Karpas-422 (cell line): ENCODE results near the gene MASP2. TPM values are rescaled to one million over a fixed set of nuclear protein-coding genes. Genes with fewer than 3 reads are reported as not detected.
A peak's percentile ranks its signal among the peaks of the same experiment; 100 is the strongest.
"Not testable (repeated sequence)": the region's sequence is repeated elsewhere in the genome, so short reads cannot be mapped to it uniquely, and the experiment has no call there.

ENCODE experiments used
- DNase-seq: peaks from one replicate; pipeline ENCODE4 v3.0.0-alpha.2; 2015
- H2AFZ ChIP-seq: fragments of 200-600 bp; sonication (generic); 2 replicates; pipeline ENCODE4 v1.6.1; 2014; ENCODE audit warnings: antibody characterized with exemption, low read length, mixed read lengths
- H3K27ac ChIP-seq: fragments of 200-600 bp; sonication (generic); 2 replicates; pipeline ENCODE4 v1.5.1; 2014; ENCODE audit warnings: mild to moderate bottlenecking, low read length, moderate library complexity
- H3K27me3 ChIP-seq: fragments of 200-600 bp; sonication (generic); 2 replicates; pipeline ENCODE4 v1.6.1; 2014; ENCODE audit warnings: low read length, mixed read lengths
- H3K36me3 ChIP-seq: fragments of 200-600 bp; sonication (generic); 2 replicates; pipeline ENCODE4 v1.6.1; 2014; ENCODE audit warnings: low read length, mixed read lengths; ENCODE audit not compliant: insufficient read depth
- H3K4me1 ChIP-seq: fragments of 200-600 bp; sonication (generic); 2 replicates; pipeline ENCODE4 v1.6.1; 2014; ENCODE audit warnings: mild to moderate bottlenecking, low read length, mixed read lengths
- H3K4me2 ChIP-seq: fragments of 200-600 bp; sonication (generic); 2 replicates; pipeline ENCODE4 v1.6.1; 2014; ENCODE audit warnings: low read length, low read depth, mild to moderate bottlenecking; ENCODE audit not compliant: poor library complexity, severe bottlenecking
- H3K4me3 ChIP-seq: fragments of 200-600 bp; sonication (generic); 2 replicates; pipeline ENCODE4 v1.5.1; 2014; ENCODE audit warnings: mild to moderate bottlenecking, antibody characterized with exemption, low read length, mixed read lengths
- H3K79me2 ChIP-seq: fragments of 200-600 bp; sonication (generic); 2 replicates; pipeline ENCODE4 v1.6.1; 2014; ENCODE audit warnings: mild to moderate bottlenecking, low read length, mixed read lengths
- H3K9ac ChIP-seq: fragments of 200-600 bp; sonication (generic); 2 replicates; pipeline ENCODE4 v1.6.0; 2014; ENCODE audit warnings: low read length
- H3K9me2 ChIP-seq: fragments of 200-600 bp; sonication (generic), shearing (Covaris generic); replicated peaks from 2 replicates; pipeline ENCODE4 v1.6.0; 2014; ENCODE audit warnings: mild to moderate bottlenecking, low read length, moderate library complexity; ENCODE audit not compliant: insufficient read depth
- H3K9me3 ChIP-seq: fragments of 300-700, 200-600 bp; sonication (generic); 2 replicates; pipeline ENCODE4 v1.6.1; 2014; ENCODE audit warnings: low read length, mixed read lengths
- H4K20me1 ChIP-seq: fragments of 200-600 bp; sonication (generic); 2 replicates; pipeline ENCODE4 v1.6.1; 2014; ENCODE audit warnings: mild to moderate bottlenecking, antibody characterized with exemption, low read length, low read depth; ENCODE audit not compliant: insufficient read depth
- total RNA-seq: library from RNA; depleted of rRNA; stranded (reverse); fragments of >200 nt; shearing (Covaris generic); gene quantifications from 2 replicates; pipeline ENCODE4 v1.2.3, GENCODE V29; 2014; ENCODE audit warnings: low replicate concordance

MASP2 gene
- total RNA-seq, 1 experiment from 2014 or later, result not detected

DNA sequence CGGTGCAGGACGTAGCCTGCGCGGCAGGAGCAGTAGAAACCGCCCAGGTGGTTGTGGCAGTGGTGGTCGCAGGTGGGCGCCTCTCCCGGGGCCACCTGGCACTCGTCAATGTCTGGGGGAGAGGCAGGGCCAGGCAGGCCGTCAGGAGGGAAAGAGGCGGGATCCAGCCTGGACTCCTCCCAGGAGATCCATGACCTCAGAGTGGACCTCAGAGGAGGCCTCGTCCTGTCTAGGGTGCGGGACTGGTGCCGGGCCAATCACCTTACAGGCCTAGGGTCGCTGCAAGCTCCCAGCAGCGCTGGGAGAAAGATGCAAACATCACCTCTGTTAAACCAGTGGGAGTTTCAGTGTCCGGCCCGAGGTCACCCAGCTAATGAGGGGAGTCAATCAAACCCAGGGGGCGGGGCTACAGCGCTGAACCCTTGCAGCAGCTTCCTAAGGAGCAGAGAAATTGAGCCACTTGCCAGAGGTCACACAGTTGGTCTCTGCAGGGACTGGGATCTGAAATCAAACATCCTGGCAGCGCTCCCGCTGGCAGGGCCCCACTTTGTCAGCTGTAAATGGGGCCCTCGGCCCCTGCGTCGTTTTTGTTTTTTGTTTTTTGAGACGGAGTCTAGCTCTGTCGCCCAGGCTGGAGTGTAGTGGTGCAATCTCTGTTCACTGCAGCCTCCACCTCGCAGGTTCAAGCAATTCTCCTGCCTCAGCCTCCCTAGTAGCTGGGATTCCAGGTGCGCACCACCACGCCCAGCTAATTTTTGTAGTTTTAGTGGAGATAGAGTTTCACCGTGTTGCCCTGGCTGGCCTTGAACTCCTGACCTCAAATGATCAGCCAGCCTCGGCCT, 1.4 kb downstream of the MASP2 start:
- H3K9me3 ChIP-seq, result no peaks in the 10 kb centered on the region
- DNase-seq, result peak; percentile 44
- no peaks in the 10 kb centered on the region for H3K4me1 ChIP-seq
- no peaks in the 10 kb centered on the region for H3K36me3 ChIP-seq
- H3K79me2 ChIP-seq, result no peaks in the 10 kb centered on the region
- no peak overlapping the region for H2AFZ ChIP-seq
- H3K9ac ChIP-seq, result no peak overlapping the region
- H3K9me2 ChIP-seq, result no peaks in the 10 kb centered on the region
- no peak overlapping the region for H3K4me2 ChIP-seq
- H3K4me3 ChIP-seq, result no peak overlapping the region
- H4K20me1 ChIP-seq, result no peaks in the 10 kb centered on the region
- H3K27ac ChIP-seq, result no peak overlapping the region
- no peaks in the 10 kb centered on the region for H3K27me3 ChIP-seq

DNA sequence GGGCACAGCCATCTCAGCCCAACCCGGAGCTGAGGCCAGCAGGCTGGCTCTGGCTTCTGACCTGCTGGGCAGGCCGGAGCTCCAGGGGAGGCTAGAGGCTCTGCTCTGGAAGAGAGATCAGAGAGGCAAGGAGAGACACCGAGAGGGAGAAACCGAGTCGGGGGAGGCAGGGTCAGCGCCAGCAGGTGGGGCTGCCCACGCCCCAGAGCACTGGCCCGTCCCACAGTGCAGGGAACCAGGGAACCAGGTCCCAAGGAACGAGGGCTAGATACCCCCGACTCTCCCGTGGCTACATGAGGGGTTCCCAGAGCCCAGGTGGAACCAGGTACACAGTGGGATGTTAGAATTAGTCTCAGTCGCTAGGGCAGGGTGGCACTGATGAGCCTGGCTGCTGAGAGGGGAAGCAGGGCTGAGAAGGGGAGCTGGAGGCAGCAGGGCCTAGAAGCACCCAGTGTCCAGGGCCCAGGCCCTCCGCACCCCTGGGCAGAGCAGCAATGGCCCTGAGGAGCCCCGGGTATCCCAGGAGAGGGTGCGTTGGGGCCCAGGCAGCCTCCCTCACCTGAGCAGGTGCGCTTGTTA, 2.1 kb downstream of the MASP2 start:
- no peak overlapping the region for H3K9ac ChIP-seq
- H3K9me3 ChIP-seq, result no peaks in the 10 kb centered on the region
- no peak overlapping the region for H3K4me3 ChIP-seq
- H3K36me3 ChIP-seq, result no peaks in the 10 kb centered on the region
- H3K4me1 ChIP-seq, result no peaks in the 10 kb centered on the region
- no peaks in the 10 kb centered on the region for H4K20me1 ChIP-seq
- no peaks in the 10 kb centered on the region for H3K9me2 ChIP-seq
- no peak for DNase-seq
- no peak overlapping the region for H2AFZ ChIP-seq
- no peaks in the 10 kb centered on the region for H3K79me2 ChIP-seq
- H3K27me3 ChIP-seq, result no peaks in the 10 kb centered on the region
- no peak overlapping the region for H3K27ac ChIP-seq
- no peak overlapping the region for H3K4me2 ChIP-seq

- Histone ChIP-seq H3K9ac (no peak overlapping the region), H3K9me2 (no peaks in the 10 kb centered on the region), H3K27ac (no peak overlapping the region), H4K20me1 (no peaks in the 10 kb centered on the region), H3K9me3 (no peaks in the 10 kb centered on the region), H2AFZ (no peak overlapping the region), H3K79me2 (no peaks in the 10 kb centered on the region), H3K4me1 (no peaks in the 10 kb centered on the region), H3K27me3 (no peaks in the 10 kb centered on the region), H3K36me3 (no peaks in the 10 kb centered on the region), H3K4me2 (no peak overlapping the region), H3K4me3 (no peak overlapping the region)
- DNase-seq, result no peak
Observed at GRCh38 chr1:11044086-11044848, 2.8 kb downstream of the MASP2 start.

DNA sequence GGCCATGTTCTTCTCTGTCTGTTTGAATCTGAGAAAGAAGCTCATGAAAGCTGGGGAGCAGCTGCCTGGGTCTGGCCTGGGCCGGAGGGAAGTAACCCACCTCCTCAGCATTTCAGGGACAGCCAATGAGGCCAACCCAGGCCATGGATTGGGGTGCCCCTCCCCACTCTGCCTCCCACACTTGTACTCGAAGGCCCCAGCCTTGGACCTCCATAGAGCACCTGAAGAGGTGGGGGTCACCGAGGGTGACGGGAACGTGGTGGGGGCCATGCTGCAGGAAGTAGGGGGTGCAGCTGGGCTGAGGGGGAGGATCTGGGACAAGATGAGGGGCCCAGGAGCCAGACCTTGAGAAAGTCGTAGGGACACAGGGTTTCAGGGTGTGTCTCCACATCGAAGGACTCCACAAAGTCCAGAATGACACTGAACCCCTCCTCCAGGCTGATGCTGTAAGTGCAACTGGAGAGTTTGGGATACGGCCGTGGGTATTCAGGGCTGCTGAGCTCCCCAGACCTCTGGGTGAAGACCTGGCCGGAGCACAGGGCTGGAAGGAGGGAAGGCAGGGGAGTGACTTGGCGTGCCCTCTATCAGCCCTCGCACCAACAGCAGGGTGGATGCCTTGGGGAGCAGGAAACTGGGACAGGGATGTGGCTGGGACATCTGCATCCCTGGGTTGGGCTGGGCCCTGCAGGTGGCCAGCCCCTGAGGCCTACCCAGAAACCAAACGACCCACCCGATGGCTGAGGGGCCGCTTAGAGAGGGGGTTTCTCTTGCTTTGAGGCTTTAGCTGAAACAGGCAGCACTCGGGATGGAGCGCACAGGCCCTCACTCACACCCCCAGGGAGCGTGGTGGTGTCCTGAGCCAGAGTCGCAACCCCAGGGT, 3.8 kb downstream of the MASP2 start:
- H3K27ac ChIP-seq, result no peak overlapping the region
- H3K9me3 ChIP-seq, result no peaks in the 10 kb centered on the region
- no peaks in the 10 kb centered on the region for H3K9me2 ChIP-seq
- H2AFZ ChIP-seq, result no peak overlapping the region
- no peaks in the 10 kb centered on the region for H3K4me1 ChIP-seq
- H3K79me2 ChIP-seq, result no peaks in the 10 kb centered on the region
- H4K20me1 ChIP-seq, result no peaks in the 10 kb centered on the region
- H3K4me3 ChIP-seq, result no peak overlapping the region
- H3K36me3 ChIP-seq, result no peaks in the 10 kb centered on the region
- H3K4me2 ChIP-seq, result no peak overlapping the region
- H3K9ac ChIP-seq, result no peak overlapping the region
- no peak for DNase-seq
- no peaks in the 10 kb centered on the region for H3K27me3 ChIP-seq

GRCh38 chr1:11042065-11042464, 5.0 kb downstream of the MASP2 start:
- Histone ChIP-seq H3K27ac (no peak overlapping the region), H3K9me2 (no peaks in the 10 kb centered on the region), H4K20me1 (no peaks in the 10 kb centered on the region), H3K27me3 (no peaks in the 10 kb centered on the region), H3K9me3 (no peaks in the 10 kb centered on the region), H2AFZ (no peak overlapping the region), H3K4me1 (no peaks in the 10 kb centered on the region), H3K79me2 (no peaks in the 10 kb centered on the region), H3K36me3 (no peaks in the 10 kb centered on the region), H3K9ac (no peak overlapping the region), H3K4me3 (no peak overlapping the region), H3K4me2 (no peak overlapping the region)
- no peak for DNase-seq

GRCh38 chr1:11041048-11041447, 6.0 kb downstream of the MASP2 start:
- Histone ChIP-seq H3K4me3 (no peak overlapping the region), H3K9ac (no peak overlapping the region), H3K9me2 (no peaks in the 10 kb centered on the region), H3K9me3 (no peaks in the 10 kb centered on the region), H2AFZ (no peak overlapping the region), H4K20me1 (no peaks in the 10 kb centered on the region), H3K27me3 (no peaks in the 10 kb centered on the region), H3K27ac (no peak overlapping the region), H3K79me2 (no peaks in the 10 kb centered on the region), H3K4me1 (no peaks in the 10 kb centered on the region), H3K36me3 (no peaks in the 10 kb centered on the region), H3K4me2 (no peak overlapping the region)
- no peak for DNase-seq

GRCh38 chr1:11040105-11040429, 7.0 kb downstream of the MASP2 start:
- not testable (repeated sequence) for H3K4me2 ChIP-seq

More at GRCh38 chr1:11040105-11040429, 7.0 kb downstream of the MASP2 start:
- not testable (repeated sequence) for H3K36me3 ChIP-seq, H3K9me2 ChIP-seq, H3K27me3 ChIP-seq, H2AFZ ChIP-seq, H3K27ac ChIP-seq, DNase-seq, H4K20me1 ChIP-seq, H3K4me3 ChIP-seq, H3K79me2 ChIP-seq, H3K4me1 ChIP-seq, H3K9me3 ChIP-seq, H3K9ac ChIP-seq
